Prostate gland (tissue), 2 donors: ENCODE data around the gene FAM184A. TPM values are rescaled to one million over a fixed set of nuclear protein-coding genes. Genes with fewer than 3 reads are reported as not detected.
"Not testable (repeated sequence)": the region's sequence is repeated elsewhere in the genome, so short reads cannot be mapped to it uniquely, and the experiment has no call there.

Experiments
- DNase-seq: peaks from one replicate; pipeline ENCODE4 v3.0.0-alpha.2; 2019; ENCODE audit warnings: low spot score
- H3K27ac ChIP-seq, 2 donors: fragments of 200-600 bp; sonication (generic); 2 replicates each; pipeline ENCODE4 v1.5.1; 2017 to 2019
- H3K27me3 ChIP-seq: fragments of 200-600 bp; sonication (generic); replicated peaks from 2 replicates; pipeline ENCODE4 v1.5.1; 2019; ENCODE audit not compliant: insufficient read depth
- H3K36me3 ChIP-seq, 2 donors: fragments of 200-600 bp; sonication (generic); 1 replicate in 1 of 2; 2 replicates in 1 of 2; pipeline versions ENCODE4 v1.5.1 to v1.8.1; 2017 to 2019
- H3K4me1 ChIP-seq: fragments of 200-600 bp; sonication (generic); replicated peaks from 2 replicates; pipeline ENCODE4 v1.5.1; 2019
- H3K4me3 ChIP-seq, 2 donors: fragments of 200-600 bp; sonication (generic); 2 replicates each; pipeline ENCODE4 v1.5.1; 2017 to 2019
- H3K9me3 ChIP-seq: fragments of 200-600 bp; sonication (generic); 2 replicates; pipeline ENCODE4 v1.5.1; 2017
- CTCF ChIP-seq, 4 experiments: fragments of 200-600 bp in 2 of 4; fragments of 450-650 bp in 2 of 4; sonication (generic) in 2 of 4; IDR thresholded peaks; 1 replicate in 3 of 4; 2 replicates in 1 of 4; pipeline ENCODE4 v1.5.1; 2016 to 2019; ENCODE audit warnings: antibody characterized with exemption in 4 of 4, mild to moderate bottlenecking in 2 of 4, moderate library complexity in 2 of 4
- POLR2A ChIP-seq: fragments of 450-650 bp; IDR thresholded peaks from one replicate; pipeline ENCODE4 v1.6.1; 2016; ENCODE audit warnings: antibody characterized with exemption, mild to moderate bottlenecking
- POLR2AphosphoS5 ChIP-seq: sonication (generic); formaldehyde crosslinking; IDR thresholded peaks from one replicate; pipeline ENCODE4 v1.6.1; 2017; ENCODE audit warnings: antibody characterized with exemption
- WGBS: methylation state at CpG from one replicate; pipeline ENCODE4 v1.1.5; 2018; 5-methylcytosine and 5-hydroxymethylcytosine counted together
- intact Hi-C: fragments of 100-400 bp; cut with DNase I; formaldehyde crosslinking; loops from one replicate; pipeline ENCODE4 v1.14.2; 2022
- total RNA-seq, 2 donors: library from RNA; depleted of rRNA; stranded (reverse); fragments of >200 nt; gene quantifications; one replicate each; pipeline ENCODE4 v1.1.0, GENCODE V29; 2016

Gene FAM184A
- total RNA-seq, 2 donors from 2014 or later = 3.6 to 7.6 TPM

- no peak for DNase-seq
- intact Hi-C loops = no loop called here
- TF ChIP-seq CTCF (IDR thresholded peaks at IDR 0.05) = no peak
- no peak for TF ChIP-seq POLR2A
- TF ChIP-seq POLR2AphosphoS5 = no peak
- H3K27me3 ChIP-seq = no peaks in the 10 kb centered on the region
- no peak overlapping the region for H3K4me3 ChIP-seq
- no peak overlapping the region for H3K27ac ChIP-seq
- no peaks in the 10 kb centered on the region for H3K36me3 ChIP-seq
- WGBS = 84% methylated on average over 4 of the region's 4 CpGs
- H3K4me1 ChIP-seq = no peaks in the 10 kb centered on the region
- H3K9me3 ChIP-seq = no peaks in the 10 kb centered on the region
These were observed 55.7 kb downstream of the FAM184A start for GRCh38 chr6:119022796-119023195.

- H3K36me3 ChIP-seq = no peaks in the 10 kb centered on the region
- H3K4me1 ChIP-seq = no peaks in the 10 kb centered on the region
- no peaks in the 10 kb centered on the region for H3K27me3 ChIP-seq
- H3K9me3 ChIP-seq = no peaks in the 10 kb centered on the region
- no peak overlapping the region for H3K4me3 ChIP-seq
- no peak for DNase-seq
- 95% methylated on average over 2 of the region's 2 CpGs for WGBS
- TF ChIP-seq POLR2A (no peak), POLR2AphosphoS5 (no peak), CTCF (IDR thresholded peaks at IDR 0.05) (no peak)
- intact Hi-C loops = no loop called here
- H3K27ac ChIP-seq = no peak overlapping the region
These were observed 57.6 kb downstream of the FAM184A start for GRCh38 chr6:119020597-119021561.

- WGBS = 99% methylated on average over 22 of the region's 22 CpGs
These were observed 63.3 kb downstream of the FAM184A start for GRCh38 chr6:119015165-119015564.

GRCh38 chr6:119012521-119012920 is 65.9 kb downstream of the FAM184A start:
- TF ChIP-seq POLR2A (no peak), CTCF (IDR thresholded peaks at IDR 0.05) (no peak), POLR2AphosphoS5 (no peak)
- intact Hi-C loops = no loop called here
- Histone ChIP-seq H3K4me3 (no peak overlapping the region), H3K36me3 (no peaks in the 10 kb centered on the region), H3K27me3 (no peaks in the 10 kb centered on the region), H3K9me3 (no peaks in the 10 kb centered on the region), H3K4me1 (no peaks in the 10 kb centered on the region), H3K27ac (no peak overlapping the region)
- 100% methylated on average over 1 of the region's 1 CpG for WGBS
- no peak for DNase-seq

More at GRCh38 chr6:119015165-119015564, 63.3 kb downstream of the FAM184A start:
- DNase-seq, H3K27ac ChIP-seq, H3K4me3 ChIP-seq, H3K4me1 ChIP-seq, H3K27me3 ChIP-seq, H3K36me3 ChIP-seq, intact Hi-C loops, H3K9me3 ChIP-seq: not testable (repeated sequence)

GRCh38 chr6:119009266-119009665 is 69.2 kb downstream of the FAM184A start:
- DNase-seq, H3K27me3 ChIP-seq, intact Hi-C loops, H3K4me1 ChIP-seq, H3K4me3 ChIP-seq, H3K27ac ChIP-seq, H3K36me3 ChIP-seq, H3K9me3 ChIP-seq: not testable (repeated sequence)
- 94% methylated on average over 3 of the region's 3 CpGs for WGBS

GRCh38 chr6:119006974-119007373 is 71.5 kb downstream of the FAM184A start:
- H3K9me3 ChIP-seq = no peaks in the 10 kb centered on the region
- H3K36me3 ChIP-seq = no peaks in the 10 kb centered on the region
- no peak overlapping the region for H3K4me3 ChIP-seq
- TF ChIP-seq POLR2A (no peak), POLR2AphosphoS5 (no peak), CTCF (IDR thresholded peaks at IDR 0.05) (no peak)
- 94% methylated on average over 2 of the region's 2 CpGs for WGBS
- H3K4me1 ChIP-seq = no peaks in the 10 kb centered on the region
- no peak overlapping the region for H3K27ac ChIP-seq
- H3K27me3 ChIP-seq = no peaks in the 10 kb centered on the region
- DNase-seq = no peak
- intact Hi-C loops = no loop called here
